PC-9 (cell line): Measurements from ENCODE around the gene TMEM80. TPM values are rescaled to one million over a fixed set of nuclear protein-coding genes. Genes with fewer than 3 reads are reported as not detected.

Source experiments
- BruUV-seq: library from RNA; stranded (reverse); fragments of 400-500 nt; replicated peaks from 2 replicates; lab custom pipeline; 2021; lab: Mats Ljungman, UMichigan
- CTCF ChIA-PET: fragments of 300-600 bp; sonication (Branson Sonifier 250); formaldehyde crosslinking; loops from one replicate; lab custom pipeline; 2022; ENCODE audit warnings: antibody characterized with exemption; lab: Charles Lee
- POLR2A ChIA-PET: fragments of 300-600 bp; sonication (Branson Sonifier 250); formaldehyde crosslinking; loops from one replicate; lab custom pipeline; 2022; ENCODE audit warnings: antibody characterized with exemption; ENCODE audit not compliant: unreplicated experiment; lab: Charles Lee
- DNase-seq, 2 experiments: peaks; one replicate each; pipeline versions ENCODE4 v3.0.0 to v3.0.0-alpha.2; 2015 to 2022; ENCODE audit warnings: mixed read lengths in 1 of 2
- H2AFZ ChIP-seq: fragments of 200-600 bp; sonication (generic); 2 replicates; pipeline ENCODE4 v1.8.1; 2017; ENCODE audit warnings: antibody characterized with exemption
- H3F3A ChIP-seq: fragments of 200-600 bp; sonication (generic); 2 replicates; pipeline ENCODE4 v1.8.1; 2017; ENCODE audit warnings: antibody characterized with exemption, mild to moderate bottlenecking, low read depth; ENCODE audit not compliant: insufficient read depth
- H3K27ac ChIP-seq: fragments of 200-600 bp; sonication (generic); 2 replicates; pipeline ENCODE4 v1.6.1; 2016; ENCODE audit warnings: mixed run types
- H3K27me3 ChIP-seq: fragments of 200-600 bp; sonication (generic); 2 replicates; pipeline ENCODE4 v1.6.1; 2016; ENCODE audit warnings: low read depth, mixed run types; ENCODE audit not compliant: insufficient read depth
- H3K36me3 ChIP-seq: fragments of 200-600 bp; sonication (generic); 2 replicates; pipeline ENCODE4 v1.6.1; 2016; ENCODE audit warnings: low read depth, mixed run types
- H3K4me1 ChIP-seq: fragments of 200-600 bp; sonication (generic); replicated peaks from 2 replicates; pipeline ENCODE4 v1.6.1; 2016; ENCODE audit warnings: mixed run types; ENCODE audit not compliant: insufficient read depth
- H3K4me2 ChIP-seq: fragments of 200-600 bp; sonication (generic); 2 replicates; pipeline ENCODE4 v1.6.1; 2017; ENCODE audit warnings: mixed run types
- H3K4me3 ChIP-seq: fragments of 200-600 bp; sonication (generic); 2 replicates; pipeline ENCODE4 v1.6.1; 2016; ENCODE audit warnings: mixed run types
- H3K79me2 ChIP-seq: fragments of 200-600 bp; sonication (generic); 2 replicates; pipeline ENCODE4 v1.6.1; 2017; ENCODE audit warnings: low read depth, mixed run types
- H3K9me2 ChIP-seq: fragments of 200-600 bp; sonication (generic); 2 replicates; pipeline ENCODE4 v1.8.1; 2017; ENCODE audit warnings: mild to moderate bottlenecking; ENCODE audit not compliant: insufficient read depth
- H3K9me3 ChIP-seq: fragments of 200-600 bp; sonication (generic); 2 replicates; pipeline ENCODE4 v1.8.1; 2016; ENCODE audit warnings: low read depth; ENCODE audit not compliant: insufficient read depth
- H4K20me1 ChIP-seq: fragments of 200-600 bp; sonication (generic); 2 replicates; pipeline ENCODE4 v1.8.1; 2017; ENCODE audit not compliant: insufficient read depth
- CTCF ChIP-seq: fragments of 200-600 bp; sonication (generic); conservative IDR thresholded peaks from 2 replicates; pipeline ENCODE4 v1.6.1; 2017; ENCODE audit warnings: mixed run types, antibody characterized with exemption, mild to moderate bottlenecking, moderate library complexity
- EZH2 ChIP-seq: fragments of 200-600 bp; sonication (generic); IDR thresholded peaks from 2 replicates; pipeline ENCODE4 v1.8.0; 2017; ENCODE audit warnings: antibody characterized with exemption, low read depth
- intact Hi-C: fragments of 100-400 bp; cut with micrococcal nuclease; formaldehyde crosslinking; loops from one replicate; pipeline ENCODE4 v1.10.0; 2022; ENCODE audit not compliant: unreplicated experiment
- total RNA-seq: library from RNA; stranded (reverse); gene quantifications from 2 replicates; pipeline ENCODE4 v1.2.3, GENCODE V29; 2021

The TMEM80 gene
- total RNA-seq, 1 experiment from 2014 or later: 36.6 TPM

GRCh38 chr11:706439-706956, 10.9 kb downstream of the TMEM80 start:
- no peaks in the 10 kb centered on the region for H3K9me2 ChIP-seq
- peak in 1 of 2 experiments; percentile 40 for DNase-seq
- 0 out of 2 replicates have a peak overlapping the region, but pooled peaks have one; percentile 27 for H2AFZ ChIP-seq
- ChIA-PET POLR2A (interaction anchor here (0.6 to 1.0 kb wide), 4 partner anchors 10 to 51 kb away, joined by 3 to 8 read pairs (median 6); no protein-coding TSS in a partner anchor), CTCF (no interaction called here)
- no peaks in the 10 kb centered on the region for H3K27me3 ChIP-seq
- intact Hi-C loops: loop anchor here (2.0 kb wide), 1 partner anchor 40 kb away; the partner anchor contains the start of gene TALDO1
- H3K79me2 ChIP-seq: peaks cover 33% of the 10 kb centered on the region
- H3K27ac ChIP-seq: peak overlapping the region; percentile 81
- peak overlapping the region; percentile 84 for H3K4me3 ChIP-seq
- H3K9me3 ChIP-seq: no peaks in the 10 kb centered on the region
- H3K4me2 ChIP-seq: peak overlapping the region; percentile 93
- H3F3A ChIP-seq: peaks cover 14% of the 10 kb centered on the region; the same call in 1 of the 2 replicates
- H4K20me1 ChIP-seq: no peaks in the 10 kb centered on the region; the same call in 1 of the 2 replicates
- no peak for TF ChIP-seq EZH2
- TF ChIP-seq CTCF: 0 out of 2 replicates have a peak, but pooled peaks have one; percentile 25
- H3K4me1 ChIP-seq: peaks cover 17% of the 10 kb centered on the region
- H3K36me3 ChIP-seq: no peaks in the 10 kb centered on the region
- no TSS peak for BruUV-seq

DNA sequence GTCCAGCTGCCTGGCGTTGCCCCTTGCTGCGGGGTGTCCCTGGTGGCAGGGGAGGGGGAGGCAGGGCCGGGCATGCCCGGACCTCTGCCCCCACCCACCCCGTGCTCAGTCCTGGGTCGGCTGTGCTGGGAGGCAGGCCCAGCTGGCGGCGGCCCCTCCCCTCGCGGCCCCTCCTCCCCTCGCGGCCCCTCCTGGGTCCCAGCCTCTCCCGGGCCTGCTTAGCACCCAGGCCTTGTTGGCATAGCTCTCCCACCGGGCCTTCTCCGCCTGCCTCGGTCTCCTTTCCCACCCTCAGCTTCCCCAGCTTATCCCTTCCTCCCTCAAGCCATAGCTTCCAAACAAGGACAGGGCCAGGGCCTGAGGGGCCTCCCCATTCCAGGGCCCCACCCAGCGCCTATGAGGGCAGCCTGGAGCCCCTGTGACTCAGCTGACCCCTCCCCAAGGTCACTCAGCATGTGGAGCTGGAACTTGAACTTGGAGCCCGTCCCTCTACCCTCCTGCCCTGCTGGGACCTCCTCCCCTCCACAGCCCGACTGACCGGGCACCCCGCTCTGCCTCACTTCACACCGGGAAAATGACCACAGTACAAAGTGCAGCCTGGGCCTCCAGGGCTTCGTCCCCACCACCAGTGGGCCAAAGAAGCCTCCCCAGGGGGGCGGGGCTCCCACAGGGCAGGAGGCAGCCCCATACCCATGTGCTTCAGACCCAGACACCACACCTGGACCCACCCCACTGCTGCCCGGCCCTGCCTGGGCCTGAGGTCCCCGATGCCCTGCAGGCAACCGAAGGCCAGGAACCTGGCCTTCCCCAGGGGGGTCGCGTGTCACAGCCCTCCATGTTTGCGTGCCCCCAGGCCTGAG, 11.6 kb downstream of the TMEM80 start:
- H3F3A ChIP-seq: peaks cover 14% of the 10 kb centered on the region; the same call in 1 of the 2 replicates
- no peaks in the 10 kb centered on the region for H3K9me3 ChIP-seq
- no peaks in the 10 kb centered on the region for H3K9me2 ChIP-seq
- ChIA-PET CTCF (no interaction called here), POLR2A (interaction anchor here (0.6 to 1.0 kb wide), 5 partner anchors 19 to 143 kb away, joined by 3 to 8 read pairs (median 4); no protein-coding TSS in a partner anchor)
- no peaks in the 10 kb centered on the region for H3K27me3 ChIP-seq
- H4K20me1 ChIP-seq: no peaks in the 10 kb centered on the region; the same call in 1 of the 2 replicates
- TF ChIP-seq CTCF (no peak), EZH2 (no peak)
- peaks cover 17% of the 10 kb centered on the region for H3K4me1 ChIP-seq
- no peaks in the 10 kb centered on the region for H3K36me3 ChIP-seq
- H3K27ac ChIP-seq: peak overlapping the region; percentile 81
- intact Hi-C loops: loop anchor here (1.0 to 2.0 kb wide), 4 partner anchors 9 to 55 kb away; partner anchors contain the start of gene TALDO1
- peak; percentile 81 for DNase-seq
- peak overlapping the region; percentile 93 for H3K4me2 ChIP-seq
- H3K4me3 ChIP-seq: peak overlapping the region; percentile 84
- peaks cover 33% of the 10 kb centered on the region for H3K79me2 ChIP-seq
- H2AFZ ChIP-seq: 0 out of 2 replicates have a peak overlapping the region, but pooled peaks have one; percentile 27
- TSS peak; percentile 35 for BruUV-seq

- Histone ChIP-seq H3K27ac (peak overlapping the region; percentile 81), H3K79me2 (peaks cover 33% of the 10 kb centered on the region), H3K4me3 (peak overlapping the region; percentile 84), H3F3A (peaks cover 14% of the 10 kb centered on the region; the same call in 1 of the 2 replicates), H3K9me3 (no peaks in the 10 kb centered on the region), H3K4me1 (peaks cover 17% of the 10 kb centered on the region), H2AFZ (no peak overlapping the region), H3K27me3 (no peaks in the 10 kb centered on the region), H3K36me3 (no peaks in the 10 kb centered on the region), H4K20me1 (peaks cover 3% of the 10 kb centered on the region; the same call in 1 of the 2 replicates), H3K4me2 (peak overlapping the region; percentile 93), H3K9me2 (no peaks in the 10 kb centered on the region)
- intact Hi-C loops: loop anchor here (1.0 to 2.0 kb wide), 4 partner anchors 10 to 54 kb away; partner anchors contain the start of gene TALDO1
- DNase-seq: peak; percentile 86 to 88
- ChIA-PET POLR2A (interaction anchor here (0.7 to 1.0 kb wide), 2 partner anchors 20 to 144 kb away, joined by 3 to 5 read pairs; no protein-coding TSS in a partner anchor), CTCF (no interaction called here)
- no peak for TF ChIP-seq CTCF
- no peak for TF ChIP-seq EZH2
- BruUV-seq: no TSS peak
These were observed 12.3 kb downstream of the TMEM80 start for GRCh38 chr11:707817-708420.
